Activated naive CD4-positive, alpha-beta T cell treated with anti-CD3 and anti-CD28 coated beads, Interleukin-2, amount 50 U/mL, for 24 hours (primary cell): ENCODE data around the gene LYST.

Experiments
- H3K27ac Mint-ChIP-seq: one replicate; pipeline ENCODE4 v1.8.0; 2021; ENCODE audit warnings: mild to moderate bottlenecking, mixed read lengths
- H3K27me3 Mint-ChIP-seq: one replicate; pipeline ENCODE4 v1.8.0; 2021; ENCODE audit warnings: mixed read lengths
- H3K36me3 Mint-ChIP-seq: one replicate; pipeline ENCODE4 v1.8.0; 2021; ENCODE audit warnings: mixed read lengths
- H3K4me1 Mint-ChIP-seq: one replicate; pipeline ENCODE4 v1.8.0; 2021; ENCODE audit warnings: mixed read lengths
- H3K4me3 Mint-ChIP-seq: one replicate; pipeline ENCODE4 v1.8.0; 2021; ENCODE audit warnings: mild to moderate bottlenecking, mixed read lengths
- H3K9me3 Mint-ChIP-seq: one replicate; pipeline ENCODE4 v1.8.0; 2021; ENCODE audit warnings: mixed read lengths

Gene LYST

GRCh38 chr1:235872270-235872669 lies 5.6 kb upstream of the LYST start:
- Mint-ChIP-seq H3K36me3 (no peaks in the 10 kb centered on the region), H3K27me3 (no peaks in the 10 kb centered on the region), H3K9me3 (no peaks in the 10 kb centered on the region), H3K4me3 (no peak overlapping the region), H3K4me1 (peaks cover 65% of the 10 kb centered on the region), H3K27ac (peak overlapping the region; percentile 92)

DNA sequence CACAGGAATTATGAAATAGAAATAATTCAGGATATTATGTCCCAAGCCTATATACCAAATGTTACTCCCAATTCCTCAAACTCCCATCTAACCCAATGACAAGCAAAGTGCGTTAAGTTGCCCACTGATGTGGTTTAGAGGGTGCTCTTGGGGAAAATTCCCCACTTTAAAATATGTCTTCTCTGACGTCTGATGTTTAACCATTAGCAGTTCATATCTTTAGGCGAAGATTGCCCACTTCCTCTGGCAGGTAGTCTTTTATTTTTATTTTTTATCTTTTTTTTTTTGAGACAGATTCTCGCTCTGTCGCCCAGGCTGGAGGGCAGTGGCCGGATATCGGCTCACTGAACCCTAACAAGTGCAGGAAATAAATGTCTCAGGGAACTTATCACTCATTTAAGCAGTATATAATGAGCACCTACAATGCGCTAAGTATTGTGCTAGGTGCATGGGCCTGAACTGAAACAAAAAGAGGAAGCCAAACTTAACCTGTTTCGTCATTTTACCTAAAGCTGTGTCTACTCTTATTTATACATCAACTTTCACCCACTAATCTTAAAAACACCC lies 1.3 kb upstream of the LYST start:
- H3K4me3 Mint-ChIP-seq: peak overlapping the region; percentile 98
- H3K27ac Mint-ChIP-seq: peak overlapping the region; percentile 92
- no peaks in the 10 kb centered on the region for H3K27me3 Mint-ChIP-seq
- peaks cover 2% of the 10 kb centered on the region for H3K36me3 Mint-ChIP-seq
- H3K4me1 Mint-ChIP-seq: peaks cover 54% of the 10 kb centered on the region
- no peaks in the 10 kb centered on the region for H3K9me3 Mint-ChIP-seq

GRCh38 chr1:235866913-235867845 lies 473 bp upstream of the LYST start:
- Mint-ChIP-seq H3K4me1 (peaks cover 54% of the 10 kb centered on the region), H3K27ac (peak overlapping the region; percentile 92), H3K27me3 (no peaks in the 10 kb centered on the region), H3K4me3 (peak overlapping the region; percentile 98), H3K9me3 (no peaks in the 10 kb centered on the region), H3K36me3 (peaks cover 2% of the 10 kb centered on the region)

- Mint-ChIP-seq H3K27me3 (no peaks in the 10 kb centered on the region), H3K4me1 (peaks cover 48% of the 10 kb centered on the region), H3K27ac (peak overlapping the region; percentile 99), H3K9me3 (no peaks in the 10 kb centered on the region), H3K36me3 (peaks cover 2% of the 10 kb centered on the region), H3K4me3 (peak overlapping the region; percentile 98)
Measured at GRCh38 chr1:235865565-235866204, 1.0 kb downstream of the LYST start.

DNA sequence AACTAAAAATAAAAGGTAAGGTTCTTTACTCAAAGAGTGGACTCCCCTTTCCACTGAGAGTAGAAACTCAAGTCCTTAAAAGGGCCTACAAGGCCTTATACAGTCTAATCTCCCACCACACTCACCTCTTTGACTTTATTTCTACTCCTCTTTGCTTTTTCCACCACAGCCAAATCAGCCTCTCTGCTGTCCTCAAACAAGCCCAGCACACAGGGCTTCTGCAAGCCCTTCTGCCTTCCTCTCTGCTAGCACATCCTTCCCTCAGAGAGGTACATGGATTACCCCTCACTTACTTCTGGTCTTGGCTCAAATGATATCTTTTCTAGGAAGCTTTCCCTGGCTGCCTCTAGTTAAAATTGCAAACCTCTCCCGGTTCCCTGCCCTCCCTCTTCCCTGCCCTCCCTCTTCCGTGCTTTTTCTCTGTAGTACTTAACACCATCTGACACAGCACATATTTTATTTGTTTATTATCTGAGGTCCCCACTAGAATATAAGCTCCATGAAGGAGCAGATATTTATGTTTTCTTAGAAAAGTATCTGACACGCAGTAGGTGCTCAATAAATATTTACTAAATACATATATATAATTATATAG lies 1.7 kb downstream of the LYST start:
- H3K27ac Mint-ChIP-seq: peak overlapping the region; percentile 19
- peaks cover 48% of the 10 kb centered on the region for H3K4me1 Mint-ChIP-seq
- H3K36me3 Mint-ChIP-seq: peaks cover 2% of the 10 kb centered on the region
- no peaks in the 10 kb centered on the region for H3K9me3 Mint-ChIP-seq
- H3K4me3 Mint-ChIP-seq: peak overlapping the region; percentile 77
- H3K27me3 Mint-ChIP-seq: no peaks in the 10 kb centered on the region

DNA sequence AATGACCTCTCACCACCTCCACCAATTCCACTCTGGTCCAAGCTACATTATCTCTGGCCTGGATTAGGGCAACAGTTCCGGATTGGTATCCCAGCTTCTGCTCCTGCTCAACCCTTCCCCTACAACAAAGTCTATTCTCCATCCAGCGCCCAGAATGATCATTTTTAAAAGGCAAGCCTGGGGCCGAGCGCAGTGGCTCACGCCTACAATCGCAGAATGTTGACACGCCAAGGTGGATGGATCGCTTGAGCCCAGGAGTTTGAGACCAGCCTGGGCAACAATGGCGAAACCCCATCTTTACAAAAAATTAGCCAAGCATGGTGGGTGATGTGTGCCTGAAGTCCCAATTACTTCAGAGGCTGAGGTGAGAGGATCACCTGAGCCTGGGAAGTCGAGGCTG lies 2.2 kb downstream of the LYST start:
- Mint-ChIP-seq H3K27me3 (no peaks in the 10 kb centered on the region), H3K27ac (peak overlapping the region; percentile 53), H3K4me3 (peak overlapping the region; percentile 77), H3K9me3 (no peaks in the 10 kb centered on the region), H3K4me1 (peaks cover 48% of the 10 kb centered on the region), H3K36me3 (peaks cover 2% of the 10 kb centered on the region)

GRCh38 chr1:235863699-235864093 lies 3.0 kb downstream of the LYST start:
- Mint-ChIP-seq H3K27ac (no peak overlapping the region), H3K9me3 (no peaks in the 10 kb centered on the region), H3K4me1 (peaks cover 48% of the 10 kb centered on the region), H3K4me3 (peak overlapping the region; percentile 77), H3K36me3 (peaks cover 2% of the 10 kb centered on the region), H3K27me3 (no peaks in the 10 kb centered on the region)

GRCh38 chr1:235861857-235862256 lies 4.8 kb downstream of the LYST start:
- Mint-ChIP-seq H3K27ac (no peak overlapping the region), H3K4me3 (no peak overlapping the region), H3K9me3 (no peaks in the 10 kb centered on the region), H3K4me1 (peaks cover 43% of the 10 kb centered on the region), H3K36me3 (peaks cover 2% of the 10 kb centered on the region), H3K27me3 (no peaks in the 10 kb centered on the region)

GRCh38 chr1:235860829-235861228 lies 5.9 kb downstream of the LYST start:
- Mint-ChIP-seq H3K4me3 (no peak overlapping the region), H3K9me3 (no peaks in the 10 kb centered on the region), H3K4me1 (peaks cover 45% of the 10 kb centered on the region), H3K36me3 (peaks cover 2% of the 10 kb centered on the region), H3K27ac (no peak overlapping the region), H3K27me3 (no peaks in the 10 kb centered on the region)

DNA sequence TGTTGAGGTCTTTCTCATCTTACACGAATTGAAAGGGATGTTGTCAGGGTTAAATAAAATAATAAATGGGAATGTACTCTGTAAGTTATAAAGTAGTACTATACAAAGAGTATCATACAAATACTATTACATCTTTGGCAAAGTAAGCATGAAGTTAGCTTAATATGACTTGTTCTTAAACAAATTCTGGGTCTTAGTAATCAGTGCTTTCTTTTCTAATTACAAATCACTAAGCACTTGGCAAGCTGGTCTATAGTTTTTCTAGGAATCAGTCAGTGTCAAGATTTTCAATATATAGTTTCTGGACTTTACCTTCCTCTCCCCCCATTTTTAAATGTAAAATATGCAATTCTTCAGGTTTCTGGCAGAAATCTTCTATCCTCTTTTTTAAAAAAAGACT lies 6.9 kb downstream of the LYST start:
- Mint-ChIP-seq H3K9me3 (no peaks in the 10 kb centered on the region), H3K4me3 (no peak overlapping the region), H3K4me1 (peaks cover 41% of the 10 kb centered on the region), H3K27me3 (no peaks in the 10 kb centered on the region), H3K36me3 (peaks cover 2% of the 10 kb centered on the region), H3K27ac (no peak overlapping the region)

GRCh38 chr1:235858766-235859165 lies 7.9 kb downstream of the LYST start:
- H3K36me3 Mint-ChIP-seq: no peaks in the 10 kb centered on the region
- H3K27ac Mint-ChIP-seq: no peak overlapping the region
- H3K27me3 Mint-ChIP-seq: no peaks in the 10 kb centered on the region
- no peak overlapping the region for H3K4me3 Mint-ChIP-seq
- peaks cover 41% of the 10 kb centered on the region for H3K4me1 Mint-ChIP-seq
- H3K9me3 Mint-ChIP-seq: no peaks in the 10 kb centered on the region

DNA sequence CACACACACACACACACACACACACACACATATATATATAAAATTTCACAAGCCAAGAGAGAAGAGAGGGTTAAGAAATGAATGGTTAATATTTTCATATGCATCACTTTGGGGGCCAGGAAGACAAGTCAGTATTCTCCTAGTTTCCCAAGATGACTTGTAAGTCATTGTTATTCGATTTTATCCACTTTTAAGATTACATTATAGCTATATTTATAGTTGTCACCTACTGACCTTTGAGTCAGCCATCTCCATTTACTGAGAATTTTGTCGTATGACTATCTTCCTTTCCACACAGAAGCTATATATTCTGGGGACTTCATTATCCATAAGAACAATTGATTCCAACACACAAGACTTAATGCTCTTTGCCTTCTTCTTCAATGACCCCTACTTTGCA lies 8.9 kb downstream of the LYST start:
- H3K4me3 Mint-ChIP-seq: peak overlapping the region; percentile 45
- H3K9me3 Mint-ChIP-seq: no peaks in the 10 kb centered on the region
- peak overlapping the region; percentile 24 for H3K27ac Mint-ChIP-seq
- H3K36me3 Mint-ChIP-seq: no peaks in the 10 kb centered on the region
- H3K4me1 Mint-ChIP-seq: peaks cover 41% of the 10 kb centered on the region
- H3K27me3 Mint-ChIP-seq: no peaks in the 10 kb centered on the region

- Mint-ChIP-seq H3K4me3 (peak overlapping the region; percentile 56), H3K27ac (peak overlapping the region; percentile 14), H3K27me3 (no peaks in the 10 kb centered on the region), H3K4me1 (peaks cover 35% of the 10 kb centered on the region), H3K9me3 (no peaks in the 10 kb centered on the region), H3K36me3 (no peaks in the 10 kb centered on the region)
Measured at GRCh38 chr1:235855811-235856429, 10.8 kb downstream of the LYST start.

- H3K36me3 Mint-ChIP-seq: no peaks in the 10 kb centered on the region
- H3K27ac Mint-ChIP-seq: no peak overlapping the region
- no peaks in the 10 kb centered on the region for H3K27me3 Mint-ChIP-seq
- peaks cover 50% of the 10 kb centered on the region for H3K4me1 Mint-ChIP-seq
- no peaks in the 10 kb centered on the region for H3K9me3 Mint-ChIP-seq
- H3K4me3 Mint-ChIP-seq: no peak overlapping the region
Measured at GRCh38 chr1:235854347-235854746, 12.4 kb downstream of the LYST start.

DNA sequence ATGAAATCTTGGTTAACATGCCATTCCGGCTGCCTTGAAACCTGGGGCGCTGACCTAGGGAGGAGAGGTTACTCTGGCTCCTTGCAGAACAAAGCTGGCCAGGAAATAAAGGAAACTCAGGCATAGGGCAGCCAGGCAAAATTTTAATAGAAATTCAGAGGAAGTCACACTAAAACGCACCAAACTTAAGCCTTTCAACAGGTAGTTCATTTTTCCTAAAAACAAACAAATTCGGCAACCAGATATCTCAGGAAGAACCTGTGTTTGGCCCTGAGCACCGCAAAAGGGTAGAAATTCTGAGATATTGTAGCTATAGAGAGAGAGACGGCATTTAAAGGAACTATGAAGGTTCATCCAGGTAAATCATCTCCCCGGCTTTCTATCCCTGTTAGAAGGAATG lies 13.1 kb downstream of the LYST start:
- Mint-ChIP-seq H3K27ac (no peak overlapping the region), H3K4me3 (no peak overlapping the region), H3K36me3 (no peaks in the 10 kb centered on the region), H3K9me3 (no peaks in the 10 kb centered on the region), H3K4me1 (peaks cover 57% of the 10 kb centered on the region), H3K27me3 (no peaks in the 10 kb centered on the region)
